Measurements from ENCODE around the gene FSTL5. TPM values are rescaled to one million over a fixed set of nuclear protein-coding genes. Genes with fewer than 3 reads are reported as not detected.

FSTL5 gene
- polyA plus RNA-seq, 3 donors from 2014 or later: not detected

- no peak overlapping the region for H3K4me3 Mint-ChIP-seq
These were observed 735.4 kb downstream of the FSTL5 start for GRCh38 chr4:161428180-161428965.

GRCh38 chr4:161419822-161420221, 744.0 kb downstream of the FSTL5 start:
- Mint-ChIP-seq H3K27ac (no peak overlapping the region), H3K27me3 (ENCODE audit: low read depth in 3 of 3) (peaks cover 0 to 1% (median 0%) of the 10 kb centered on the region in 3 donors), H3K4me3 (no peak overlapping the region), H3K9me3 (peaks cover 0 to 16% (median 7%) of the 10 kb centered on the region in 6 donors), H3K4me1 (no peaks in the 10 kb centered on the region), H3K36me3 (no peaks in the 10 kb centered on the region)
- no peak for DNase-seq

More at GRCh38 chr4:161428180-161428965, 735.4 kb downstream of the FSTL5 start:
- Mint-ChIP-seq H3K36me3 (no peaks in the 10 kb centered on the region), H3K27me3 (ENCODE audit: low read depth in 3 of 3) (peaks cover 0 to 1% (median 0%) of the 10 kb centered on the region in 3 donors), H3K27ac (no peak overlapping the region), H3K9me3 (peaks cover 18 to 39% (median 24%) of the 10 kb centered on the region in 6 donors), H3K4me1 (no peaks in the 10 kb centered on the region)
- DNase-seq: no peak

GRCh38 chr4:161411901-161412300, 751.9 kb downstream of the FSTL5 start:
- no peaks in the 10 kb centered on the region for H3K27me3 Mint-ChIP-seq (ENCODE audit: low read depth in 3 of 3)
- DNase-seq: no peak
- no peak overlapping the region for H3K4me3 Mint-ChIP-seq
- H3K4me1 Mint-ChIP-seq: no peaks in the 10 kb centered on the region
- peaks cover 15 to 59% (median 37%) of the 10 kb centered on the region in 6 donors for H3K9me3 Mint-ChIP-seq
- no peaks in the 10 kb centered on the region for H3K36me3 Mint-ChIP-seq
- no peak overlapping the region for H3K27ac Mint-ChIP-seq

- Mint-ChIP-seq H3K9me3 (peaks cover 16 to 45% (median 28%) of the 10 kb centered on the region in 6 donors), H3K27me3 (ENCODE audit: low read depth in 3 of 3) (peaks cover 0 to 4% (median 0%) of the 10 kb centered on the region in 3 donors), H3K4me3 (no peak overlapping the region), H3K4me1 (no peaks in the 10 kb centered on the region), H3K36me3 (no peaks in the 10 kb centered on the region), H3K27ac (no peak overlapping the region)
- no peak for DNase-seq
These were observed 759.3 kb downstream of the FSTL5 start for GRCh38 chr4:161404346-161405110.

- Mint-ChIP-seq H3K4me1 (no peaks in the 10 kb centered on the region), H3K27ac (no peak overlapping the region), H3K4me3 (no peak overlapping the region), H3K36me3 (no peaks in the 10 kb centered on the region), H3K9me3 (peaks cover 16 to 43% (median 23%) of the 10 kb centered on the region in 6 donors), H3K27me3 (ENCODE audit: low read depth in 3 of 3) (peaks cover 0 to 4% (median 0%) of the 10 kb centered on the region in 3 donors)
- no peak for DNase-seq
These were observed 760.0 kb downstream of the FSTL5 start for GRCh38 chr4:161403781-161404180.

GRCh38 chr4:161393602-161394001, 770.2 kb downstream of the FSTL5 start:
- DNase-seq: no peak
- Mint-ChIP-seq H3K27ac (no peak overlapping the region), H3K4me3 (no peak overlapping the region)

GRCh38 chr4:161382655-161383054, 781.1 kb downstream of the FSTL5 start:
- Mint-ChIP-seq H3K4me3 (no peak overlapping the region), H3K27ac (no peak overlapping the region), H3K4me1 (no peaks in the 10 kb centered on the region), H3K36me3 (no peaks in the 10 kb centered on the region), H3K27me3 (ENCODE audit: low read depth in 3 of 3) (no peaks in the 10 kb centered on the region), H3K9me3 (peaks cover 0 to 28% (median 11%) of the 10 kb centered on the region in 6 donors)
- DNase-seq: no peak

More at GRCh38 chr4:161393602-161394001, 770.2 kb downstream of the FSTL5 start:
- Mint-ChIP-seq H3K27me3 (ENCODE audit: low read depth in 3 of 3) (no peaks in the 10 kb centered on the region), H3K9me3 (peaks cover 17 to 26% (median 22%) of the 10 kb centered on the region in 6 donors), H3K36me3 (no peaks in the 10 kb centered on the region), H3K4me1 (no peaks in the 10 kb centered on the region)

- no peak for DNase-seq
- Mint-ChIP-seq H3K4me3 (no peak overlapping the region), H3K9me3 (peaks cover 4 to 27% (median 20%) of the 10 kb centered on the region in 6 donors), H3K36me3 (no peaks in the 10 kb centered on the region), H3K27ac (no peak overlapping the region), H3K4me1 (no peaks in the 10 kb centered on the region), H3K27me3 (ENCODE audit: low read depth in 3 of 3) (no peaks in the 10 kb centered on the region)
These were observed 787.5 kb downstream of the FSTL5 start for GRCh38 chr4:161376275-161376674.

GRCh38 chr4:161364681-161365080, 799.1 kb downstream of the FSTL5 start:
- Mint-ChIP-seq H3K4me3 (no peak overlapping the region), H3K4me1 (no peaks in the 10 kb centered on the region), H3K27ac (no peak overlapping the region), H3K9me3 (peaks cover 8 to 49% (median 14%) of the 10 kb centered on the region in 6 donors), H3K27me3 (ENCODE audit: low read depth in 3 of 3) (no peaks in the 10 kb centered on the region), H3K36me3 (no peaks in the 10 kb centered on the region)
- DNase-seq: no peak

GRCh38 chr4:161360982-161361381, 802.8 kb downstream of the FSTL5 start:
- no peak for DNase-seq
- H3K27ac Mint-ChIP-seq: no peak overlapping the region
- no peaks in the 10 kb centered on the region for H3K36me3 Mint-ChIP-seq
- no peaks in the 10 kb centered on the region for H3K4me1 Mint-ChIP-seq
- no peak overlapping the region for H3K4me3 Mint-ChIP-seq
- H3K9me3 Mint-ChIP-seq: peaks cover 5 to 51% (median 20%) of the 10 kb centered on the region in 6 donors
- peaks cover 0 to 2% (median 0%) of the 10 kb centered on the region in 3 donors for H3K27me3 Mint-ChIP-seq (ENCODE audit: low read depth in 3 of 3)

- H3K27ac Mint-ChIP-seq: no peak overlapping the region
- H3K4me1 Mint-ChIP-seq: no peaks in the 10 kb centered on the region
- H3K4me3 Mint-ChIP-seq: no peak overlapping the region
- DNase-seq: no peak
- H3K36me3 Mint-ChIP-seq: no peaks in the 10 kb centered on the region
- peaks cover 0 to 2% (median 0%) of the 10 kb centered on the region in 3 donors for H3K27me3 Mint-ChIP-seq (ENCODE audit: low read depth in 3 of 3)
- H3K9me3 Mint-ChIP-seq: peaks cover 5 to 46% (median 20%) of the 10 kb centered on the region in 6 donors
These were observed 804.3 kb downstream of the FSTL5 start for GRCh38 chr4:161359491-161359890.

GRCh38 chr4:161356351-161356750, 807.4 kb downstream of the FSTL5 start:
- no peak overlapping the region for H3K27ac Mint-ChIP-seq
- no peaks in the 10 kb centered on the region for H3K4me1 Mint-ChIP-seq
- peaks cover 5 to 50% (median 27%) of the 10 kb centered on the region in 6 donors for H3K9me3 Mint-ChIP-seq
- H3K36me3 Mint-ChIP-seq: no peaks in the 10 kb centered on the region
- no peak for DNase-seq
- H3K4me3 Mint-ChIP-seq: no peak overlapping the region
- H3K27me3 Mint-ChIP-seq (ENCODE audit: low read depth in 3 of 3): peaks cover 0 to 2% (median 0%) of the 10 kb centered on the region in 3 donors

GRCh38 chr4:161350946-161351345, 812.9 kb downstream of the FSTL5 start:
- H3K4me3 Mint-ChIP-seq: no peak overlapping the region
- no peak for DNase-seq
- peaks cover 10 to 46% (median 32%) of the 10 kb centered on the region in 6 donors for H3K9me3 Mint-ChIP-seq
- no peaks in the 10 kb centered on the region for H3K27me3 Mint-ChIP-seq (ENCODE audit: low read depth in 3 of 3)
- no peaks in the 10 kb centered on the region for H3K4me1 Mint-ChIP-seq
- H3K36me3 Mint-ChIP-seq: peaks cover 0 to 5% (median 0%) of the 10 kb centered on the region in 3 donors
- no peak overlapping the region for H3K27ac Mint-ChIP-seq

GRCh38 chr4:161345741-161346140, 818.1 kb downstream of the FSTL5 start:
- H3K27me3 Mint-ChIP-seq (ENCODE audit: low read depth in 3 of 3): peaks cover 0 to 4% (median 0%) of the 10 kb centered on the region in 3 donors
- H3K36me3 Mint-ChIP-seq: peaks cover 0 to 5% (median 2%) of the 10 kb centered on the region in 3 donors
- H3K27ac Mint-ChIP-seq: no peak overlapping the region
- peaks cover 8 to 55% (median 34%) of the 10 kb centered on the region in 6 donors for H3K9me3 Mint-ChIP-seq
- no peaks in the 10 kb centered on the region for H3K4me1 Mint-ChIP-seq
- no peak overlapping the region for H3K4me3 Mint-ChIP-seq
- no peak for DNase-seq

All from immature natural killer cell (primary cell).